Stimulated activated memory B cell treated with anti-CD40 and anti-IgM and Interleukin-4, amounts not matched to agents 10 μg/mL and 1 μg/mL and 100 μg/mL, for 72 hours (primary cell): ENCODE data around the gene TRIM37.

Experiments used
- ATAC-seq: fragments of 150-1000 bp; cut with Tn5 transposase; 2 replicates; pipeline ENCODE4 v1.10.0; 2021
- H3K27ac Mint-ChIP-seq: one replicate; pipeline ENCODE4 v1.8.0; 2022; ENCODE audit warnings: mild to moderate bottlenecking, mixed read lengths
- H3K27me3 Mint-ChIP-seq: one replicate; pipeline ENCODE4 v1.8.0; 2022; ENCODE audit warnings: mixed read lengths
- H3K36me3 Mint-ChIP-seq: one replicate; pipeline ENCODE4 v1.8.0; 2022; ENCODE audit warnings: mixed read lengths
- H3K4me1 Mint-ChIP-seq: one replicate; pipeline ENCODE4 v1.8.0; 2022; ENCODE audit warnings: mixed read lengths
- H3K4me3 Mint-ChIP-seq: one replicate; pipeline ENCODE4 v1.8.0; 2022; ENCODE audit warnings: mild to moderate bottlenecking, moderate library complexity, mixed read lengths
- H3K9me3 Mint-ChIP-seq: one replicate; pipeline ENCODE4 v1.8.0; 2022; ENCODE audit warnings: mixed read lengths

Gene TRIM37

GRCh38 chr17:59131131-59131530 is 24.5 kb upstream of the TRIM37 start:
- no peaks in the 10 kb centered on the region for H3K9me3 Mint-ChIP-seq
- no peak overlapping the region for H3K4me3 Mint-ChIP-seq
- H3K36me3 Mint-ChIP-seq = peaks cover 19% of the 10 kb centered on the region
- H3K27ac Mint-ChIP-seq = no peak overlapping the region
- H3K4me1 Mint-ChIP-seq = peaks cover 6% of the 10 kb centered on the region
- no peaks in the 10 kb centered on the region for H3K27me3 Mint-ChIP-seq
- ATAC-seq = no peak

GRCh38 chr17:59129814-59130213 is 23.1 kb upstream of the TRIM37 start:
- ATAC-seq = no peak
- H3K36me3 Mint-ChIP-seq = peaks cover 19% of the 10 kb centered on the region
- no peak overlapping the region for H3K27ac Mint-ChIP-seq
- no peaks in the 10 kb centered on the region for H3K27me3 Mint-ChIP-seq
- H3K4me1 Mint-ChIP-seq = peaks cover 6% of the 10 kb centered on the region
- no peaks in the 10 kb centered on the region for H3K9me3 Mint-ChIP-seq
- no peak overlapping the region for H3K4me3 Mint-ChIP-seq

- no peak overlapping the region for H3K4me3 Mint-ChIP-seq
- no peaks in the 10 kb centered on the region for H3K27me3 Mint-ChIP-seq
- H3K4me1 Mint-ChIP-seq = peaks cover 8% of the 10 kb centered on the region
- no peaks in the 10 kb centered on the region for H3K9me3 Mint-ChIP-seq
- peaks cover 19% of the 10 kb centered on the region for H3K36me3 Mint-ChIP-seq
- no peak for ATAC-seq
- H3K27ac Mint-ChIP-seq = no peak overlapping the region
Measured at GRCh38 chr17:59126809-59127417, 20.2 kb upstream of the TRIM37 start.

GRCh38 chr17:59124665-59125064 is 18.0 kb upstream of the TRIM37 start:
- Mint-ChIP-seq H3K9me3 (no peaks in the 10 kb centered on the region), H3K4me3 (no peak overlapping the region), H3K36me3 (peaks cover 19% of the 10 kb centered on the region), H3K27ac (no peak overlapping the region), H3K4me1 (peaks cover 8% of the 10 kb centered on the region), H3K27me3 (no peaks in the 10 kb centered on the region)
- ATAC-seq = no peak

- no peak overlapping the region for H3K27ac Mint-ChIP-seq
- no peaks in the 10 kb centered on the region for H3K9me3 Mint-ChIP-seq
- H3K4me1 Mint-ChIP-seq = peaks cover 8% of the 10 kb centered on the region
- H3K36me3 Mint-ChIP-seq = peaks cover 19% of the 10 kb centered on the region
- ATAC-seq = no peak
- no peak overlapping the region for H3K4me3 Mint-ChIP-seq
- no peaks in the 10 kb centered on the region for H3K27me3 Mint-ChIP-seq
Measured at GRCh38 chr17:59121901-59122480, 15.3 kb upstream of the TRIM37 start.

- no peak overlapping the region for H3K27ac Mint-ChIP-seq
- no peaks in the 10 kb centered on the region for H3K27me3 Mint-ChIP-seq
- no peak for ATAC-seq
- H3K36me3 Mint-ChIP-seq = peaks cover 26% of the 10 kb centered on the region
- no peak overlapping the region for H3K4me3 Mint-ChIP-seq
- no peaks in the 10 kb centered on the region for H3K9me3 Mint-ChIP-seq
- H3K4me1 Mint-ChIP-seq = no peaks in the 10 kb centered on the region
Measured at GRCh38 chr17:59115474-59115873, 8.8 kb upstream of the TRIM37 start.

- Mint-ChIP-seq H3K27ac (no peak overlapping the region), H3K36me3 (peaks cover 11% of the 10 kb centered on the region), H3K9me3 (no peaks in the 10 kb centered on the region), H3K27me3 (no peaks in the 10 kb centered on the region), H3K4me1 (peaks cover 6% of the 10 kb centered on the region), H3K4me3 (no peak overlapping the region)
- ATAC-seq = no peak
Measured at GRCh38 chr17:59111539-59111938, 4.9 kb upstream of the TRIM37 start.

- Mint-ChIP-seq H3K27me3 (no peaks in the 10 kb centered on the region), H3K4me3 (no peak overlapping the region), H3K36me3 (peaks cover 11% of the 10 kb centered on the region), H3K27ac (no peak overlapping the region), H3K4me1 (peaks cover 7% of the 10 kb centered on the region), H3K9me3 (no peaks in the 10 kb centered on the region)
- ATAC-seq = no peak
Measured at GRCh38 chr17:59110973-59111372, 4.3 kb upstream of the TRIM37 start.

GRCh38 chr17:59108400-59109102 is 1.9 kb upstream of the TRIM37 start:
- no peak for ATAC-seq
- no peak overlapping the region for H3K27ac Mint-ChIP-seq
- peaks cover 20% of the 10 kb centered on the region for H3K4me1 Mint-ChIP-seq
- no peaks in the 10 kb centered on the region for H3K9me3 Mint-ChIP-seq
- H3K4me3 Mint-ChIP-seq = no peak overlapping the region
- peaks cover 17% of the 10 kb centered on the region for H3K36me3 Mint-ChIP-seq
- H3K27me3 Mint-ChIP-seq = no peaks in the 10 kb centered on the region

- Mint-ChIP-seq H3K4me3 (peak overlapping the region; percentile 94), H3K4me1 (peaks cover 20% of the 10 kb centered on the region), H3K36me3 (peaks cover 17% of the 10 kb centered on the region), H3K9me3 (no peaks in the 10 kb centered on the region), H3K27ac (peak overlapping the region; percentile 87), H3K27me3 (no peaks in the 10 kb centered on the region)
- ATAC-seq = no peak
Measured at GRCh38 chr17:59107306-59107670, 608 bp upstream of the TRIM37 start.

GRCh38 chr17:59105852-59106462 is 723 bp downstream of the TRIM37 start:
- H3K4me3 Mint-ChIP-seq = peak overlapping the region; percentile 94
- peak overlapping the region; percentile 87 for H3K27ac Mint-ChIP-seq
- ATAC-seq = peak; percentile 71
- no peaks in the 10 kb centered on the region for H3K27me3 Mint-ChIP-seq
- no peaks in the 10 kb centered on the region for H3K9me3 Mint-ChIP-seq
- peaks cover 19% of the 10 kb centered on the region for H3K36me3 Mint-ChIP-seq
- peaks cover 31% of the 10 kb centered on the region for H3K4me1 Mint-ChIP-seq

GRCh38 chr17:59101178-59101577 is 5.5 kb downstream of the TRIM37 start:
- Mint-ChIP-seq H3K27ac (no peak overlapping the region), H3K9me3 (peaks cover 4% of the 10 kb centered on the region), H3K36me3 (peaks cover 40% of the 10 kb centered on the region), H3K4me3 (no peak overlapping the region), H3K27me3 (no peaks in the 10 kb centered on the region), H3K4me1 (peaks cover 36% of the 10 kb centered on the region)
- no peak for ATAC-seq

- Mint-ChIP-seq H3K9me3 (peaks cover 4% of the 10 kb centered on the region), H3K27me3 (no peaks in the 10 kb centered on the region), H3K27ac (no peak overlapping the region), H3K4me3 (no peak overlapping the region), H3K36me3 (peaks cover 35% of the 10 kb centered on the region), H3K4me1 (peaks cover 35% of the 10 kb centered on the region)
- ATAC-seq = no peak
Measured at GRCh38 chr17:59097876-59098275, 8.8 kb downstream of the TRIM37 start.

- H3K27me3 Mint-ChIP-seq = no peaks in the 10 kb centered on the region
- H3K9me3 Mint-ChIP-seq = peaks cover 4% of the 10 kb centered on the region
- peaks cover 23% of the 10 kb centered on the region for H3K4me1 Mint-ChIP-seq
- no peak overlapping the region for H3K4me3 Mint-ChIP-seq
- H3K36me3 Mint-ChIP-seq = peaks cover 17% of the 10 kb centered on the region
- no peak overlapping the region for H3K27ac Mint-ChIP-seq
- ATAC-seq = no peak
Measured at GRCh38 chr17:59094861-59095530, 11.7 kb downstream of the TRIM37 start.

GRCh38 chr17:59093702-59094231 is 12.9 kb downstream of the TRIM37 start:
- Mint-ChIP-seq H3K27me3 (no peaks in the 10 kb centered on the region), H3K27ac (no peak overlapping the region)

More at GRCh38 chr17:59093702-59094231, 12.9 kb downstream of the TRIM37 start:
- peaks cover 23% of the 10 kb centered on the region for H3K4me1 Mint-ChIP-seq
- H3K4me3 Mint-ChIP-seq = no peak overlapping the region
- H3K36me3 Mint-ChIP-seq = peaks cover 18% of the 10 kb centered on the region
- no peak for ATAC-seq
- H3K9me3 Mint-ChIP-seq = peaks cover 4% of the 10 kb centered on the region
